ENCODE results near the gene HRK.

HRK gene

GRCh38 chr12:116808113-116809105 lies 72.8 kb downstream of the HRK start:
- no peak for TF ChIP-seq CTCF (IDR thresholded peaks at IDR 0.05; ENCODE audit: low read depth, low read length, missing control alignments)
- no peak overlapping the region for H3K4me3 ChIP-seq (ENCODE audit: low read depth, low read length)
- no peak for DNase-seq (ENCODE audit: low read depth)

- DNase-seq (ENCODE audit: low read depth): no peak
- no peak overlapping the region for H3K4me3 ChIP-seq (ENCODE audit: low read depth, low read length)
- no peak for TF ChIP-seq CTCF (IDR thresholded peaks at IDR 0.05; ENCODE audit: low read depth, low read length, missing control alignments)
Measured at GRCh38 chr12:116807546-116807945, 73.7 kb downstream of the HRK start.

- DNase-seq (ENCODE audit: low read depth): no peak
- no peak overlapping the region for H3K4me3 ChIP-seq (ENCODE audit: low read depth, low read length)
- TF ChIP-seq CTCF (IDR thresholded peaks at IDR 0.05; ENCODE audit: low read depth, low read length, missing control alignments): no peak
Measured at GRCh38 chr12:116806845-116807440, 74.3 kb downstream of the HRK start.

All from GM12864 (cell line).